Erythroblast (primary cell): ENCODE results near the gene UBASH3A.
A peak's percentile ranks its signal among the peaks of the same experiment; 100 is the strongest.

ENCODE experiments used
- DNase-seq, 2 experiments: peaks; one replicate each; lab custom pipeline; 2025; lab: John Stamatoyannopoulos, UW
- GATA1 ChIP-seq: IDR thresholded peaks from 2 replicates; pipeline ENCODE4 v1.6.1; 2011; ENCODE audit warnings: low read depth, mild to moderate bottlenecking, control low read depth, low read length, moderate library complexity
- POLR2A ChIP-seq: IDR thresholded peaks from 2 replicates; pipeline ENCODE4 v1.6.1; 2011; ENCODE audit warnings: mild to moderate bottlenecking, low read length

UBASH3A gene, protein sequence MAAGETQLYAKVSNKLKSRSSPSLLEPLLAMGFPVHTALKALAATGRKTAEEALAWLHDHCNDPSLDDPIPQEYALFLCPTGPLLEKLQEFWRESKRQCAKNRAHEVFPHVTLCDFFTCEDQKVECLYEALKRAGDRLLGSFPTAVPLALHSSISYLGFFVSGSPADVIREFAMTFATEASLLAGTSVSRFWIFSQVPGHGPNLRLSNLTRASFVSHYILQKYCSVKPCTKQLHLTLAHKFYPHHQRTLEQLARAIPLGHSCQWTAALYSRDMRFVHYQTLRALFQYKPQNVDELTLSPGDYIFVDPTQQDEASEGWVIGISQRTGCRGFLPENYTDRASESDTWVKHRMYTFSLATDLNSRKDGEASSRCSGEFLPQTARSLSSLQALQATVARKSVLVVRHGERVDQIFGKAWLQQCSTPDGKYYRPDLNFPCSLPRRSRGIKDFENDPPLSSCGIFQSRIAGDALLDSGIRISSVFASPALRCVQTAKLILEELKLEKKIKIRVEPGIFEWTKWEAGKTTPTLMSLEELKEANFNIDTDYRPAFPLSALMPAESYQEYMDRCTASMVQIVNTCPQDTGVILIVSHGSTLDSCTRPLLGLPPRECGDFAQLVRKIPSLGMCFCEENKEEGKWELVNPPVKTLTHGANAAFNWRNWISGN

DNA sequence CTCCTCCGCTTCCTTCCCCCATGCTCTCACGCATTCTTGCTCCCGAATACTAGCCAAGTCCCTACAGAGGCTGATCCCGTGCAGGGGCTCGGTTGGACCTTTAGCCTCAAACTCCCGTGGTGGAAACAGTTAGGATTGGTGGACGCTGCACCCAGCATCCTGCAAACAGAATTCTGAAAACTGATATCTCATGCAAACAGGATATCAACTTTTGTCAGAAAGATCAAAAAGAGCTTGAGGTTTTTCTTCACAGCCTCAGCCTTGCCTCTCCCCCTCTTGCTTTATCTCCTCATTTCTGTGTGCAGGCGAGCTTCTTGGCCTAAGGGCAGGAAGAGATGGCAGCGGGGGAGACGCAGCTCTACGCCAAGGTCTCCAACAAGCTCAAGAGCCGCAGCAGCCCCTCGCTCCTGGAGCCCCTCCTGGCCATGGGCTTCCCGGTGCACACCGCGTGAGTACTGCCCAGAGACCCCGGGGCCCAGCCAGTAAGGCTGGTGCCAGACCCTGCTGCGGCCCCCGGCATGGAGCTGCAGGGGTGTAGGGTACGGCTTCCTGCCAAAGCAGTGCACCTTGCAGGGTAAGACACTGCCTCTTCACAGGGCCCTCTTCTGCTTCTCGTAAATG lies at the start of gene UBASH3A:
UBASH3A (plus strand) TSS at position 292 of the 621 bp plus-strand sequence; CDS start at position 336, 44 bp downstream.
- peak; percentile 45 to 83 for DNase-seq
- TF ChIP-seq GATA1, result no peak
- TF ChIP-seq POLR2A, result peak; percentile 52

DNA sequence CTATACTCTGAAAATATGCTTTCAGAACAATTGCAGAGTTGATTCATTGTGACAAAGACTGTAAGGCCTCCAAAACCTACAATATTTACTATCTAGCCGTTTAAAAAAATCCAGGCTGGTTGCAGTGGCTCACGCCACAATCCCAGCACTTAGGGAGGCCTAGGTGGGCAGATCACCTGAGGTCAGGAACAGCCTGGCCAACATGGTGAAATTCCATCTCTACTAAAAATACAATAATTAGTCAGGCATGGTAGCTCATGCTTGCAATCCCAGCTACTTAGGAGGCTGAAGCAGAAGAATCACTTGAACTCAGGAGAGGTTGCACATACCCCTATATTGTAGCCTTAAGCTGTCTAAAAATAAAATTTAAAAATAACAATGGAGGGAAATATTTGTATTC lies 47.7 kb upstream of the UBASH3A start:
- no peak for DNase-seq

DNA sequence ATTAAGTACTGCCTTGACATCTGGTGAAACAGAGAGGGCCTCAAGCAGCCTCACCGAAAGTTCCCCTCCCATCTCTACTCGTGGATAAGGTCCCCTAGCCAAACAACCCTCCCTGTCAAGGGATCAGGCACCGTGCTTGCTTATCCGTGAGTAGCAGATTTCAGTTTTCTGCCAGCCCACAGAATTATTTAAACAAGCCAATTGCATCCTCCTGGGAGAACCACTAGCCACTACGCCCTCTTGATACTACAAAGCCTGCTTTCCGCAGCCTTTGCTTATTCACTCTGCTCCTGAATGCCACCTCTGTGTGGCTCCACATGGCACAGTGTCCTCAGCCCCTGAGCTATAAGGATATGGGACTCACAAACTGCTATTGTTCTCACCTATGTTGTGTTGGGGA lies 47.1 kb upstream of the UBASH3A start:
- DNase-seq, result peak in 1 of 2 experiments; percentile 34
- TF ChIP-seq POLR2A (no peak), GATA1 (no peak)

More for the DNA sequence above, 47.7 kb upstream of the UBASH3A start:
- TF ChIP-seq GATA1 (no peak), POLR2A (no peak)

DNA sequence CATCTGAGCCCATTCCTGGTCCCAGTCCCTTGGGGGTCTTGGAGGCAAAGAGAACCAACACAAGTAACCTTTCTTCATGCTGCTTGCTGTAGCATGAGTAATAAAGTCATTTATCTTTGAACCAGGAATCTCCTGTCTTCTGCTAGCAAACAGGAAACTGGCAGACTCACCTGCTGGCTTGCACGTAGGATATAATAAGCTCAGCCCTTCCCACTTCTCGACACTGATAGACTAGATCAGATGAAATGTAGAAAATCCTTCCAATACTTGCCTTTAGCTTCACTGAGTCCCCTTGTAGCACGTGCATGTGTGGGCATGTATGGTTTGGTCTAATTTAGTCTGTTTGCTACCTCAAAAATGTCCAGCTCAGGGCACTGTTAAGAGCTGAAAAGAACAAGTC lies 46.4 kb upstream of the UBASH3A start:
- TF ChIP-seq POLR2A, result no peak
- no peak for TF ChIP-seq GATA1
- DNase-seq, result no peak

DNA sequence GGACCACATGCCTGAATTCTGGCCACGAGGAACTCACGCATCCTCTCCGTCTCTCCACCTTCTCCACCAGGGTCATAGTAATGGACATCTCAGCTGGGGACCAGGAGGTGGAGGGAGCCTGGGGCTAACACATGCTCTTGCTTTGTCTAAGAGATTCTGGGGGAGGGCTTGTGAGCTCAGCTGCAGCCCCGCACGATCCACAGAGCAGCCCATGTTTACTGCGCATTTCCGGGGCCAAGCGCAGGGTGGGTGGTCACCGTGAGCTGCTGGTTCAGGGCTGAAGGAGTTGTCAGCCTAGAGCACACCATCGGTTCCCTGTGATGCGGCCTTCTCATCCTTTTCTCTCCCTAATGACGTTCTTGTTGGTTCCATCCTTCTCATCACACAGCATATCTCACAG lies 45.4 kb upstream of the UBASH3A start:
- no peak for DNase-seq
- TF ChIP-seq GATA1, result no peak
- TF ChIP-seq POLR2A, result no peak

DNA sequence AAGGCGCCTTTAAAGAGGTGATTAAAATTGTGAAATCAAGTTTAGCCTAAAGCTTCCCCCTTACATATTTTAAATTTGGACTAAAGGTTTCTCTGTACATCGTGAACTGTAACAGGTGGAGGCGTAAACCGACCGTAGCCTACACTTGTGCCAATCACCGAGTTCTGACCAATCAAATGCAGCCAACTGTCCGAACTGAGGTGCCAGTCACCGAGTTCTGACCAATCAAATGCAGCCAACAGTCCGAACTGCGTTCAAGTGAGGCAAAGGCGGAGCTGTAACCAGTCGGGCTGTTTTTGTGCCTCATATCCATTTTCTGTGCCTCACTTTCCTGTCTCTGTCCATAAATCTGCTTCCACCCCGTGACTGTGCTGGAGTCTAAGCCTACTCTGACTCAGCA lies 44.8 kb upstream of the UBASH3A start:
- no peak for TF ChIP-seq GATA1
- no peak for TF ChIP-seq POLR2A
- no peak for DNase-seq

DNA sequence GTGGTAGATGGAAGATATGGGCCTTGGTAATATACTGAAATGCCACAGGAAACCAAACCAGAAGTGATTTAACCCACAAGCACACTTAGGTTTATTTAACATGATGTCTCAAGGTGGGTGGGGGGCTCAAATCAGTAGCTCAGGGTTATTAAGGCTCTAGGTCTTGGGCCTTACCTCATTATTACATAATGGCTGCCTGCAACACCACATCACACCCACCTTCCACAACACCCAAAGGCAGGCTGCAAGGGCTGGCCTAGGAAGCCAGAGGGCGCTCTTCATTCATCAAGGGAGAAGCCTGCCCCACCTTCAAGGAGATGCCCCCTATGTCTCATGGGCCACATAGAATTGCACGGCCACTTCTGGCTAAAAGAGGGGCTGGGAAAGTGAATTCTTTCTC lies 43.4 kb upstream of the UBASH3A start:
- peak; percentile 8 to 17 for DNase-seq
- TF ChIP-seq POLR2A (no peak), GATA1 (no peak)

DNA sequence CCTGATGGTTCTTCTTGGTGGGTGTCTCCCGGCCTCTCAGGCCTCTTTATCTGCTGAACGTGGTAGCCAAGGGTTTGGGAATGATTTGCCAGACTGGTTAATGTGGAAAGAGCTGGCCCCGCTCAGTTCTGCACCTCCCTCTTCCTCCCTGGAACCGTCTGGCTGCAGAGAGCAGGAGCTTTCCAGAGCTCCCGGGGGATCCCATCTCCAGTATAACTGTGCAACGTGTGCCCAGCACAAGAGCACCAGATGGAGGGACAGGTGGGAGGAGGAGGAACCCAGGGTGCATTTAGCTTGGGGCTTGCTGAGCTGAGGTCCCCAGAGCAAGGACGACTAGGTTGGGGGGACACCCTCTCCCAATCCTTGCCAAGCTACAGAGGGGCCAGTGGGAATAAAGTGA lies 42.4 kb upstream of the UBASH3A start:
- TF ChIP-seq GATA1, result no peak
- TF ChIP-seq POLR2A, result no peak
- DNase-seq, result no peak

DNA sequence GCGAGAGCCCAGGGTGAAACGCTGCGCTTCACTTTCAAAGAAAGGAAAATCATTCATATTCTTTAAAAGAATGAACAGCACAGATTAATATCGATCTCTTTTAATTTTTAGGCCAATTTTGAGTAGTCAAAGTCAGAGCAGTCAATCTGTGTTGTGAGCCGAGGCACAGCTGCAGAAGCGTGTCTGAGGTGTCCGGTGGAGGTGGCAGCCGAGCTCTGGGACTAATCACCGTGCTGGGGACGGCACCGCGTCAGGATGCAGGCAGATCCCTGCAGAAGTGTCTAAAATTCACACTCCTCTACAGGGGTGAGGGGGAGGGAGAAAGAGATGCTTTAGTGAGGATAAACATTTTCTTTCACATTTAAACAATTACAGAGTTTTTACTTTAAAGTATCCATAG lies 41.5 kb upstream of the UBASH3A start:
- TF ChIP-seq GATA1 (no peak), POLR2A (no peak)

DNA sequence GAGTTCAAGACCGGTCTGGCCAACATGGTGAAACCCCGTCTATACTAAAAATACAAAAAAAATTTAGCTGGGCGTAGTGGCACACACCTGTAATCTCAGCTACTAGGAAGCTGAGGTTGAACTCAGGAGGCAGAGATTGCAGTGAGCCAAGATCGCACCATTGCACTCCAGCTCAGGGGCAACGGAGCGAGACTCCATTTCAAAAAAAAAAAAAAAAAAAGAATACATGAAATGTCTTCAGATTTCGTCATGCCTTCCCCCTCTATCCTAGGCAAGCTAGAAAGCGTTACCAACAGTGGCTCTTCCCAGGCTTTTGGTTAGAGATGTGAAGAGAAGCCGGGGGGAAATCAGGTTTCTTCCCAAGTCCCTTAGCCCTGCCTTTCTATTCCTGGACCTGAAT lies 41.0 kb upstream of the UBASH3A start:
- TF ChIP-seq GATA1, result no peak
- no peak for TF ChIP-seq POLR2A
- no peak for DNase-seq

More for the DNA sequence above, 41.5 kb upstream of the UBASH3A start:
- DNase-seq, result no peak

DNA sequence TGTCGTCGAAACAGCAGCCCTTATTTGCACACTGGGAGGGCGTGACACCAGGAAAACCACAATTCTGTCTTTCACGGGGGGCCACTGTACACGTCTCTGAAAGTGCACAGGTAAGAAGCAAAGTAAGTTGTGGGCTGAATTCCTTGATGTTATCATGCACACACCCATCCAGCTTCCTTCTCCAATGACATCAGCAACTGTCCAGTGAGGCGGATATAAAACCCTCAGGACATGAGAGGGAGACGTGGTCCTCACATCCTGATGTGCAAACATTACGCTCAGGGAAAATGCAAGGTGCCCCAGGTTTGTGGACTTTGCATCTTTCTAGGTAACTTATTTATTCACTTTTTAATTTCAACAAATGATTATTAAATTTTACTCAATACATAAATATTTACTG lies 40.4 kb upstream of the UBASH3A start:
- TF ChIP-seq POLR2A, result no peak
- TF ChIP-seq GATA1, result no peak
- DNase-seq, result no peak

DNA sequence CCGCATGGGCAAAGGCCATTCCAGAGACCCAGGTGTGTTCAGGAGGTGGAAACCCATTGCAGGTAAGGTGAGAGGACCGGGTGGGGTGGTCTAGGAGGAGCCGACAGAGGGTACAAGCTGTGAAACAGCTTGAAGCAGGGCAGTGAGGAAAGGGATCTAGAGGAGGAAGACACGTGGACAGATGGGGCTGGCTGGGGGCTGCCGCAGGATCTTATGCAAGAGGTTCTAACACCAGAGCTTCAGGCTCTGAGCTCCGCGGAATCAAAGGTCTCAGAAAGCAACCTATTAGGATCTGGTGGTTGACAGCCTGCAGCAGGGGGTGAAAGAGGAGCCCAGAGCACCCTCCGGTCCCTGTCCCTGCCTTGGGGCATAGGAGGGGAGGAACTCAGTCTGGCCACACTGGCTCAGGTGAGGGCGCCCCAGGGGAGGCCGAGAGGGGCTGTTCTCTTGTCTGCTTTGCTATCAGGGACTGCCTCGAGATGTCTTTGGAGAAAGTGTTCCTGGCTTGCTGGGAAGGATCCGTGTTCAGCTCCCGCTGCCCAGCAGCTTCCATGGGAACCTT lies 39.3 kb upstream of the UBASH3A start:
- TF ChIP-seq GATA1, result no peak
- no peak for TF ChIP-seq POLR2A
- DNase-seq, result no peak

DNA sequence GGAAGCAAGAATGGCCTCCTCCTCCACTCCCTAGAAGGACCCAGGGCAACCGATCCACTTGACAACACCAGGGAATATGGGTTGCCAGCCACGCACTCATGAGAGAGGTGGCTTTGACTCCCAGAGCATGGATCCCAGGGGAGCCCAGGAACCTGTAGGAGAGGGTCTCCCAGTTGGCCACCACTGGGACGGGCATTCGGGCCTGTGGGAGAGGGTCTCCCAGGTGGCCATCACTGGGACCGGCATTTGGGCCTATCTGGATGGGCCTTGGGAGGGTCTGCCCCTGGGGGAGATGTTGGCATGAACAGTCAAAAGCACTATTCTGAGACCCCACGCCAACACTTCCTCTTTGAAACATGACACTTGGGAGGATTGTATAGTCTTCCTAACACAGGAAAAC lies 37.9 kb upstream of the UBASH3A start:
- TF ChIP-seq POLR2A (no peak), GATA1 (no peak)
- DNase-seq, result no peak

DNA sequence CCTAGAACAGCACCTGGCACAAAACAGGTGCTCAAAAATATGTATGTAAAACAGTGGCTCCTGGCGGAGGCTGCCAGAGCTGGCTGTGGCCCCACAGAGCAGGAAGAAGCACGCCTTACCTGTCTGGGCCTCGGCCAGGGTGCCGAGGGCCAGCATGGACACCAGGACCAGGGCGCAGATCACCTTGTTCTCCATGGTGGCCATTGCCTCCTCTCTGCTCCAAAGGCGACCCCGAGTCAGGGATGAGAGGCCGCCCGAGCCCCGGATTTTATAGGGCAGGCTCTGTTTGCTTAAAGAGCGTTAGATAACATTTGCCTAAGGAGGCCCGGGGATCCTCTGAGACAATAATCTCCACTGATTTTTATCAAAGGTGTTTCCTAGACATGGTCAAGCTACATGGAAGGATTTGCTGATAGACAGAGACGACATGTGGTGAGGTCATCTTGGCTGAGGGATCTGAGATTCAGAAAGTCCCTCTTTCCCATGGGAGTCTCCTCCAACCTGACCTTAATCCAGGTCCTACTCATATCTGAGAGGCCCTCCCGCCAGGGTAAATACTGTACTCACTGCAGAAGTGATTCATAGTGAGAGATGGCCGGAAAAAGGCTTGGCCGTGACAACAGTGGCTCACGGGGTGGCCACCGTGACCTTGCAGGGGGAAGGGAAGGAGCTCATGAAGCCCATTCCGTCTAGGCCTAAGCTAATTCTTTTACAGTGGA lies 37.3 kb upstream of the UBASH3A start, which contains the start of gene TFF1:
TFF1 (minus strand) TSS at position 244 of the 719 bp plus-strand sequence; CDS start at position 204, 40 bp downstream.
- DNase-seq, result no peak
- TF ChIP-seq GATA1 (no peak), POLR2A (no peak)
